Heart left ventricle (tissue), 13 donors: Measurements from ENCODE around the gene ATF6B.

Experiments used
- POLR2A ChIP-seq, 2 donors: fragments of 450-650 bp; IDR thresholded peaks; one replicate each; pipeline ENCODE4 v1.6.1; 2017; ENCODE audit warnings: antibody characterized with exemption in 2 of 2, mild to moderate bottlenecking in 2 of 2, moderate library complexity in 2 of 2
- TF ChIP-seq, protein P1 (sequence below), 12 donors: fragments of 200-600 bp; sonication (generic) in 4 of 12; IDR thresholded peaks; one replicate each; pipeline versions ENCODE4 v1.5.0 to v1.8.0; 2018 to 2022; ENCODE audit warnings: antibody characterized with exemption in 12 of 12, mild to moderate bottlenecking in 5 of 12
- donor health status: ischemic (EF 13 %, LVEDD 7.1; RV severe dilation, severe dysfunction).
- donor health status: DM: no; HTN: yes; CAD: no.
- donor health status: DM: no; HTN: no; CAD: no.
- donor health status: ischemic (EF 25% LVEDD 6.9; RV normal size, moderate dysfunction).
- donor health status: ischemic (EF 25% LVEDD 5.7; RV mildly dilated, moderate dysfunction).
- donor health status: ischemic (EF 35%, LVEDD 5.7; RV mildly dilated, moderate dysfunction).
- donor health status: nonischemic (EF 11% LVEDD 7.7; RV severe dilation, severe dysfunction).
- donor health status: DM: yes; HTN: yes; CAD: no.
- donor health status: PGD.
- donor health status: ischemic (EF 29% LVEDD 5.4; RV normal size, mild dysfunction).
- donor health status: nonischemic (EF 23%, LVEDD 6.1; RV moderate dilation, normal function).

DNA sequence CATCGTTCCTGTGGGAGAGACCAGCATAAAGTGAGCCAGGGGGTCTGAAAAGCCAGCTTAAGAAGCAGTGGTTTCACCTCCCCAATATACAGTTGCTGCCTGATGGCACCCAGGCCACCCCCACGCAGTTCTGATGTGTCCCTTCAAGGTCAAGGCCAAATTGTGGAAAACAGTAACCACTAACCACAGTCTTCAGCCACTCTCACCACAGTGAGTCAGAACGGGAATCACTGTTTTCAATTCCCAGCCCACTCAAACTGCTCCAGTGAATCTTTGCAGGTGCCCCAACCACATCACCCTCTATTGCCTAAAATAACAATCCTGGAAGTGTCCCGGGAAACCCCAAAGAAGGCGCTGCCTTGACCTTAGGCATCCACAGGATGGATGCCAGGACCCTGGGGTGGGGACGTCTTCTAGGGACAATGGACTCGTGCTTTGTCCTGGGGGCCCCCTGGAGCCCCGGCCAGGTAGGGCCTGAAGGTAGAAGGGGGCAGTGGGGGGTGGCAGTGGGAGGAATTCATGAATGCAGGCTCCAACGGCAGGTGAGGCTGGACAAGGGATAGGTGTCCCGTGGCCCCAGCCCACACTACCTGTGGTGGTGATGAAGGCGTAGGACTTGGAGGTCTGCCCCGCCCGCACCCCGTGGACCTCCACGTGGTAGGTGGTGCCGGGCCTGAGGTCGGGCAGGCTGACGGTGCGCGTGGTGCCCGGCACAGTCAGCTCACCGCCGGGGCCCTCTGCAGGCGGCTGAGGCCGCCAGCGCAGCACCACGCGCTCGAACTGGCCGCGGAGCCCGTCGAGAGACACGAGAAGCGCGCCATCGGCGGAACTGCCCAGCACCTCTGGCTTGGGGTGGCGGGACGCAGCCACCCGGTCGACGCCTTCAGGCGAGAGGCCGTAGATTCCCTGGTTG lies 41.1 kb downstream of the ATF6B start:
- TF ChIP-seq, protein P1, sequence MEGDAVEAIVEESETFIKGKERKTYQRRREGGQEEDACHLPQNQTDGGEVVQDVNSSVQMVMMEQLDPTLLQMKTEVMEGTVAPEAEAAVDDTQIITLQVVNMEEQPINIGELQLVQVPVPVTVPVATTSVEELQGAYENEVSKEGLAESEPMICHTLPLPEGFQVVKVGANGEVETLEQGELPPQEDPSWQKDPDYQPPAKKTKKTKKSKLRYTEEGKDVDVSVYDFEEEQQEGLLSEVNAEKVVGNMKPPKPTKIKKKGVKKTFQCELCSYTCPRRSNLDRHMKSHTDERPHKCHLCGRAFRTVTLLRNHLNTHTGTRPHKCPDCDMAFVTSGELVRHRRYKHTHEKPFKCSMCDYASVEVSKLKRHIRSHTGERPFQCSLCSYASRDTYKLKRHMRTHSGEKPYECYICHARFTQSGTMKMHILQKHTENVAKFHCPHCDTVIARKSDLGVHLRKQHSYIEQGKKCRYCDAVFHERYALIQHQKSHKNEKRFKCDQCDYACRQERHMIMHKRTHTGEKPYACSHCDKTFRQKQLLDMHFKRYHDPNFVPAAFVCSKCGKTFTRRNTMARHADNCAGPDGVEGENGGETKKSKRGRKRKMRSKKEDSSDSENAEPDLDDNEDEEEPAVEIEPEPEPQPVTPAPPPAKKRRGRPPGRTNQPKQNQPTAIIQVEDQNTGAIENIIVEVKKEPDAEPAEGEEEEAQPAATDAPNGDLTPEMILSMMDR (IDR thresholded peaks at IDR 0.05) = no peak
- no peak for TF ChIP-seq POLR2A (IDR thresholded peaks at IDR 0.05)
